ENCODE measurements around the gene POLR3H. TPM values are rescaled to one million over a fixed set of nuclear protein-coding genes. Genes with fewer than 3 reads are reported as not detected.

Gene POLR3H
- total RNA-seq, 2 donors from 2014 or later: 10.9 to 15.9 TPM

DNA sequence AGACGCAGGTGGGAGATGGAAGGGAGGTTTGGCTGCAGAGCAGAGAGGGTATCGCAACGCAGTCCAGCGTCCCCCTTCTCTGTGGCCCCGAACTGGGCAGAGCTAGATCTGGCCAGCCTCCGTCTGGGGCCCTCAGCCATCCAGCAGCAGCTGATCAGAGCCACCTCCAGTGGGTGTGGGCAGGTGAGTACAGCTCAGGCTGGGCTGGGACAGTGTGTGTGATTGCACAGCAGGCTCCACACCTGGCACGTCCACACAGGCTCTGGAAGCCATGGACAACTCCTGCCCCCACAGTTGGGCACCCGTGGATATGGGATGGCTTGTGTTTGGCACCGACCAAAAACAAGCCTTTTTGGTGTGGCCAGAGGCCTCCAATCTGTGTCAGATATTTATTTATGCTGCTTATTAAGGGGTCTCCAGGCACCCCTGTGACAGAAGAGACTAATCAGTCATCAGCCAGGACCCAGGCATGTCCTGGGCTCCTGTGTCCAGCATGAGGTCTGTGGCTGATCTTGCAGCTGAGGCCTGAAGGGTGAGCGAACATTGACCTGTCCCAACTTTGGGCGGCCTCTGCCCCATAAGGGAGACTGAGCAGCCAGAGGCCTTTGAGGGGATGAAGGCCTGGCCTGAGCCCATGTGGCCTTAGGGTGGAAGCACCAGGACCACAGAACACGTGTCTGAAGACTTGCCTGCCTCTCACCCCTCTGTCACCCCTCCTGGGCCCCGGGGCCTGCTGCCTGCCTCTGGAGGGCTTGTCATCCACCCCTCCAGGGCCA is 18.6 kb downstream of the POLR3H start:
- peak; percentile 1 for ATAC-seq
- intact Hi-C loops (cut with DNase I, micrococcal nuclease): no loop called here

GRCh38 chr22:41524809-41525449 is 19.3 kb downstream of the POLR3H start:
- intact Hi-C loops (cut with DNase I, micrococcal nuclease): no loop called here
- no peak for ATAC-seq
- peak in 1 of 2 donors; percentile 46 for DNase-seq

More for the DNA sequence above, 18.6 kb downstream of the POLR3H start:
- DNase-seq: no peak

DNA sequence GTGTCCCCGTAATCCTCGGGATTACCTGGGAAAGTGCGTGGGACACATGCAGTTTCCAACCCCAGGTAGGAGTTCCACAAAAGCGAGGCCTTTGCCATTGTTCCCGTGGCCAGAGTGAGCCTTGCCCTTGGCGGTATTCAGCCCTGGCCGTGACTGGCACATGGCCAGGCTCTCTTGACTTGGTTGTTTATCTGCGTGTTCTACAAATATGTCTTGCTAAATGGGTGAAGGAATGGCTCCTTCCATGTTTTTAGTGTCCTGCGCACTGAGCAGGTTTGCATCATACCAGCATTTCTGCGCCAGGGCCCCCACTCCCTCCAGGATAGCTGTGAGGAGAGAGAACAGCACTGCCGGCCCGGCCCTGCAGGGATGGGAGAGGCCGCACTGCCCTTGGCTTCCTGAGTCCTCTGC is 20.0 kb downstream of the POLR3H start:
- ATAC-seq (no peak), DNase-seq (peak in 1 of 2 donors; percentile 51)
- intact Hi-C loops (cut with DNase I, micrococcal nuclease): no loop called here

DNA sequence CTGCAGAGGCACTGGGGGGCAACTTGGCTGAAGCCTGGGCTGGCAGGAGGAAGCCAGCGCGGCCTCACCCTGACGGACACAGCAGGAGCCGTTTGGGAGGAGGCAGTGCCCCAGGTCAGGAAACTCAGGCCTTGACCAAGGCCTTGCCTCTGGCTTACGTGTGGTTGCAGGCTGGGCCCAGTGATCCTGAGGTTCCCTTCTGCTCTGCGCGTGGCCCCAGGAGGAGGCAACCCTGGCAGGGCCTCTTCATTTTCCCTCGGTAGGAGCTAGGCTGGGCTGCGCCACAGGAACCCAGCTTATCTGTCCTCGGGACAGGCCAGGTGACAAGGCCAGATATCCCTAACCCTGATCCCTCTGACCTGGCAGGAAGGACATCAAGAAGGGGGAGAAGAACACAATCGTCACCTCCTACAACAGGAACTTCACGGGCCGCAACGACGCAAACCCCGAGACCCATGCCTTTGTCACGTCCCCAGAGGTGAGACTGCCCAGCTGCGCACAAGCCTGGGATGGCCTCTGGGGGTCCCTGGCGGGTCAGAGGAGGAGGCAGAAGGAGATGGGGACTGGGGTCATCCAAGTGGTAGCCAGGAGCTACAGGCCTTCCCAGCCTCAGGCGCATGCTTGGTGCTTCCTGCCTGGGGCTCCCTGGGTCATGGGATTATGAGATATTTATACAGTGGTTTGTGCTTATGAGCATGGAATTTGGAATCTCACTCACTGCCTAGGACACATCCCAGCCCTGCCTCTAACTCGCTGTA is 20.6 kb downstream of the POLR3H start:
- intact Hi-C loops (cut with DNase I, micrococcal nuclease): no loop called here
- no peak for ATAC-seq
- no peak for DNase-seq

DNA sequence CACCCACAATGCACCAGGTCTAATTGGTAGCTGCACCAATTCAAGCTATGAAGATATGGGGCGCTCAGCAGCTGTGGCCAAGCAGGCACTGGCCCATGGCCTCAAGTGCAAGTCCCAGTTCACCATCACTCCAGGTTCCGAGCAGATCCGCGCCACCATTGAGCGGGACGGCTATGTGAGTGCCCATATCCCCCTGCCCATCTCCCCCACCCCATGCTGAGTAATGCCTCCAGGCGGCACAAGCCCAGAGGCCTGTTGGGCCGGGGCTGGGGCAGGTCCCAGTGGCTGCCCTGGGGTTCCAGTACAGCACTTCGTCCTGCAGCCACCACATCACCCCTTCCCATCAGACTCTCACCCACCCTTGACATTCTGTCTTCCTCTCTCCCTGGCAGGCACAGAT is 21.5 kb downstream of the POLR3H start:
- DNase-seq (no peak), ATAC-seq (no peak)
- intact Hi-C loops (cut with DNase I, micrococcal nuclease): no loop called here

GRCh38 chr22:41521126-41521525 is 23.1 kb downstream of the POLR3H start:
- DNase-seq (no peak), ATAC-seq (no peak)
- intact Hi-C loops (cut with DNase I, micrococcal nuclease): no loop called here

DNA sequence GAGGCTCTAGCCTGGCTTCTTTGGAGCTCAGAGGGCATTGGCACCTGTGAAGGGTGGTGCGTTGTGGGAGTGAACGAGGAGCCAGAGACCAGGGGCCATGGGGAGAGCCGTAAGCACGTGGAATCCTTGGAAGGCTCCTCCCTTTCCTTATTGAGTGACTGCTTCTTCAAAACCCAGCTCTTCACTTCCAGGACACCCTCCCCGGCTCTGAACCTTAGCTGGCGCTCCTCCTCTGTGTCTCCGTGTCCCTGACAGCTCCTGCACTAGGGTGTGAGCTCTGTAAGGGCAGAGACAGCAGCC is 26.3 kb downstream of the POLR3H start:
- intact Hi-C loops (cut with DNase I, micrococcal nuclease): loop anchor here in 1 of 2 donors (5.0 kb wide), 1 partner anchor 116 kb away; no protein-coding TSS in a partner anchor
- DNase-seq (no peak), ATAC-seq (no peak)

DNA sequence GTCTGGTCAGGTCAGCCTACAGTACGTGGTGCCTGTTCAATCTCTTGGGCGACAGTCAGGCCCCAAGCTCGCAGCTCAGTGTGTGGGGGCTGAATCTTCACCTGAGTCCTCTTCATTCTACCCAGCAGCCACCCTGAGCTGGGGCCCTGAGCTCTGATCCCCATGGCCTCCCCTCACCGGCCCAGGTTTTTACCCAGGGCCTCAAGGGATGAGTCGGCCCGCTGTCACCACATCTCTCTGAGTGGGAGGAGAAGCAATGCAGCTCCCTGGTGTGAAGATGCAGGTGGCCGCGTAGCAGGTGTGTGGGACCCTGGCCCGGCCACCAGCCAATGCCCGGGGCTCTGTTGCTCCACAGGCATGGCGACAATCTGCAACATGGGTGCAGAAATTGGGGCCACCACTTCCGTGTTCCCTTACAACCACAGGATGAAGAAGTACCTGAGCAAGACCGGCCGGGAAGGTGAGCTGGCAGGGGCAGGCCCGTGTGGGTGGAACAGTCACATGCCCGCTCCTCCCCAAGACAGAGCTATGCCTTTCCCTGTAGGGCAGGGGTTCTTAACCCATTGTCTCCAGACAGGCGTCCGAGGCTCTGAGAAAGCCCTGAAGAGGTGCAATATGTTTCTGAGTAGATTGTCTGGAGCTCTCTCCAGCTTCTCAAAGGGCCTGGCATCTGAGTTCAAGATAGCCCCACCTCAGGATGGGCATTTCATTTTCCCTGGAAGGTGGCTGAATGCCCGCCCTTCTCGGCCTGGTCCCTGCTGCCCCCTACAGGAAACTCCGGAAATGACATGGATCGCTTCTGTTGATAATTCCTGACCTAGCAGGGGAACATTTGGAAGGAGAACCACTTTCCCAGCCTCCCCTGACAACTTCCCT is 26.9 kb downstream of the POLR3H start:
- DNase-seq (peak in 1 of 2 donors; percentile 75), ATAC-seq (peak; percentile 71)
- intact Hi-C loops (cut with DNase I, micrococcal nuclease): loop anchor here in 1 of 2 donors (5.0 kb wide), 1 partner anchor 115 kb away; no protein-coding TSS in a partner anchor

GRCh38 chr22:41516462-41516861 is 27.8 kb downstream of the POLR3H start:
- intact Hi-C loops (cut with DNase I, micrococcal nuclease): loop anchor here in 1 of 2 donors (5.0 kb wide), 1 partner anchor 114 kb away; no protein-coding TSS in a partner anchor
- no peak for ATAC-seq
- DNase-seq: no peak

DNA sequence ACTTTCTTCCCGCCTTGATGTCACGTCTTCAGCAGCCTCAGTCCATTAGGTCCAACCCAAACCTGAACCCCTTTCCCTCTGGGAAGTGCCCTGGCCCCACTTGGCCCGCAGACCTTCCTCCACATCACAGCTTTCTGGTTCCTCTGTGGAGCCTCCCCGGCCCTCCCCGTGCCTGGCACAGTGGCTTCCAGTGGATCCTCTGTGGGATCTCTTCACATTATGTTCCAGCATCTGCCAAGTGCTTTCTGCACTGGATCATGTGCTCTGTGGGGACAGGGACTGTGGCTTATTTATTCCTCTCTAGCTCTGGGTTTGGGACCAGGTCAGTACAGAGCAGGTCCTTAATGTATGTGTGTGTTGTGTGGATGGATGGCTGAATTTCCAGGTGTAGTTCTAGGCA is 30.9 kb downstream of the POLR3H start:
- no peak for ATAC-seq
- intact Hi-C loops (cut with DNase I, micrococcal nuclease): no loop called here
- no peak for DNase-seq

DNA sequence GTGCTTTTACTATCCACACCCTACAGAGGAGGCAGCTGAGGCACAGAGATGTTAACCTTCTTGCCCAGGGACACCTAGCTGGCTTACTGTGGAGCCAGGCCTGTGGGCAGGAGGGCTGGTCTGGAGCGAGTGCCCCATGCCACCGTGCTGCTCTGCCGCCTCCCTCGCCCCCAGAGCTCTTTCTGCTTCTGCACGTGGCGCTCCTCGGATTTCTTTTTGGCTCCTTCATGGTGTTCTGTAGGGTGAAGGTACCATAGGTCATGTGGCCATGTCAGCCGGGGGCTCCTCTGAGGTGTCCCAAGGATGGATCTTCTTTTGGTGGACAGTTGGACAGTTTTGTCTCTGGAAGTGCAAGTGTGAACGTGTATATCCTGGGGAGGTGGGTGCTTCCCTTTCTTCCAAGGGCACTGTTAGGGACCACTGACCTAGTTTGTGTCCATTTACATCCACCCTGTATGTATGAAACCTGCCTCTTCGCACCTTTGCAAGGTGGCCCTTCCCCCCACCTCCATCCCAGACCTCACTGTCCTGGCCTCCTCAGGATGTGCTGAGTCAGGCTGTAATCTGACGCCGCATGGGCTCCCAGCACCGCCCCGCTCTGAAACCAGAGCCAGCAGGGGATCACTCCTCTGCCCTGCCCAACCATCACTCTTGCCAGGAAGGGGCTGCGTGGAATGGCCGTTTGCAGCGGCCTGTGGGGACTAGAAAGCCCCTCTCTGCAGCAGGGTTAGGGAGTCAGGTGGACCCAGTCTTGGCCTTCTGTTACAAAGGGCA is 31.7 kb downstream of the POLR3H start:
- intact Hi-C loops (cut with DNase I, micrococcal nuclease): no loop called here
- DNase-seq (no peak), ATAC-seq (no peak)

DNA sequence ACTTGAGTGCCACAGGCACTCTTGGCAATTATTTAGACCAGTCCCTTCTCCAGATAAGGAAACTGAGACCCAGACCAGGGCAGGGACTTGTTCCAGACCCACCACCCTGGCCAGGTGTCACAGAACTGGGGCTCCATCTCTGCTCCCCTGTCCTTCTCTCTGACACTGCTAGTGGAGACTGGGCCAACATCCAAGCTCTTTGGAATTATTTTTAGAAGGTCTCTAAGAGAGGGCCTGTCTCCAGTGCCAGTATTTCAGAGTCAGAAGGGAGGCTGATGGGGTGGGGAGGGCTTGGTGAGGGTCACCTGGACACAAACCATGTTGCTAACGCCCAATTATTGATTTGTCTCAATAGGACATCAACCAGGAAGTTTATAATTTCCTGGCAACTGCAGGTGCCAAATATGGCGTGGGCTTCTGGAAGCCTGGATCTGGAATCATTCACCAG is 32.7 kb downstream of the POLR3H start:
- intact Hi-C loops (cut with DNase I, micrococcal nuclease): no loop called here
- DNase-seq (no peak), ATAC-seq (no peak)

DNA sequence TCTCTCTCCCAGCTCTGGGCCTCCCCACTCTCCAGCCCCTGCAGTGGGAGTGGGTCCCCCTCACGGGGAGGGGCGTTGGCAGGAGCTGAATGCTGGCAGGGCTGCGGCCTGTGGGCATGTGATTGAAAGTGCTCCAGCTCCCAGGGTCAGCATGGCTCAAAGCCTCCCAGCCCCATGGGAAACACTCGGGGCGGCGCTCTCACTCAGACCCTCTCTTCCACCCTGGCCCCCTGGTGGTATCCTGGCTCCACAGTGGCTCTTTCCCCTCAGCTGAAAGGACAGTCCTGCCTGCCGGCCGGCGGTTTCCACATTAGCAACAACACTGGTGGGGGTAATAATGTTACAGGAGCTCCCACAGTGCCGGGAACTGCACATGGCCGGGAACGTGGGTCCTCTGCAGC is 35.5 kb downstream of the POLR3H start:
- DNase-seq (no peak), ATAC-seq (no peak)
- intact Hi-C loops (cut with DNase I, micrococcal nuclease): no loop called here

DNA sequence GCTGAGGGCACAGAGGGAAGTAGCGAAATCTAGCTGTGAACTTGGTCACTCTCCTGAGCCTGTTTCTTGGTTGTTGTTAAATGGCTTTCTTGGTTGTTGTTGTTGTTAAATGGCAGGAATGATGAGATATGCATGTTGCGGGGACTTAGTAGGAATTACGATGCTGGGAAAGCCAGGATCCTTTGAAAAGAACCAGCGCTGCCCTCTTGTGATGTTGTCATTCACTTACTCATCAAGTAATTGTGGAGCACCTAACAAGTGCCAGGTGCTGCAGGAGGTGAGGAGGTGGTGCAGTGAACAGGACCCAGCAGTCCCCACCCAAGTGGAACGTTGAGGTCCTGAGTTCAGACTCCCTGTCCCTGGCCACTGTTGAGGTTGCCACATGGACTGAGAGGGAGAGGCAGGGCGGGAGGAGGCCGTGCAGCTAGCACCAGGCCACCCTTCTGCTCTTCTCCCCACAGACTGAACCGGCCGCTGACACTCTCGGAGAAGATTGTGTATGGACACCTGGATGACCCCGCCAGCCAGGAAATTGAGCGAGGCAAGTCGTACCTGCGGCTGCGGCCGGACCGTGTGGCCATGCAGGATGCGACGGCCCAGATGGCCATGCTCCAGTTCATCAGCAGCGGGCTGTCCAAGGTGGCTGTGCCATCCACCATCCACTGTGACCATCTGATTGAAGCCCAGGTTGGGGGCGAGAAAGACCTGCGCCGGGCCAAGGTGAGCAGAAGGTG is 36.8 kb downstream of the POLR3H start:
- no peak for ATAC-seq
- DNase-seq: no peak
- intact Hi-C loops (cut with DNase I, micrococcal nuclease): no loop called here

GRCh38 chr22:41505511-41506220 is 38.6 kb downstream of the POLR3H start:
- no peak for DNase-seq
- ATAC-seq: no peak
- intact Hi-C loops (cut with DNase I, micrococcal nuclease): no loop called here

DNA sequence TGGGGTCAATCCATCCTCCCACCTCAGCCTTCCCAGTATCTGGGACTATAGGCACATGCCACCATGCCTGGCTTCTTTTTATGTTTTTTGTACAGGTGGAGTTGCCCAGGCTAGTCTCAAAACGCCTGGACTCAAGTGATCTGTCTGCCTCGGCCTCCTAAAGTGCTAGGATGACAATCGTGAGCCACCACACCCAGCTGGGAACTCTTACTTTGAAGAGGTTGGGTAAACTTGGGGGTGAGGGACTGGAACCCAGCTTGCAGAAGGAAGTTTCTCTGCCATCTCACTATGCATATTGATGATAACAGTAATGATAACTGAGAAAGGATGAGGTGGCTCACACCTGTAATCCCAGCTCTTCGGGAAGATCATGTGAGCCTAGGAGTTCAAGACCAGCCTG is 39.5 kb downstream of the POLR3H start:
- no peak for ATAC-seq
- no peak for DNase-seq
- intact Hi-C loops (cut with DNase I, micrococcal nuclease): no loop called here

- no peak for DNase-seq
- intact Hi-C loops (cut with DNase I, micrococcal nuclease): no loop called here
- no peak for ATAC-seq
Observed at GRCh38 chr22:41504397-41504796, 39.9 kb downstream of the POLR3H start.
